NCI-H774 (cell line): ENCODE data around the gene OXCT1.
"Not testable (repeated sequence)": the region's sequence is repeated elsewhere in the genome, so short reads cannot be mapped to it uniquely, and the experiment has no call there.

Experiments used
- DNase-seq: peaks from one replicate; lab custom pipeline; 2025; lab: John Stamatoyannopoulos, UW

OXCT1 gene

DNA sequence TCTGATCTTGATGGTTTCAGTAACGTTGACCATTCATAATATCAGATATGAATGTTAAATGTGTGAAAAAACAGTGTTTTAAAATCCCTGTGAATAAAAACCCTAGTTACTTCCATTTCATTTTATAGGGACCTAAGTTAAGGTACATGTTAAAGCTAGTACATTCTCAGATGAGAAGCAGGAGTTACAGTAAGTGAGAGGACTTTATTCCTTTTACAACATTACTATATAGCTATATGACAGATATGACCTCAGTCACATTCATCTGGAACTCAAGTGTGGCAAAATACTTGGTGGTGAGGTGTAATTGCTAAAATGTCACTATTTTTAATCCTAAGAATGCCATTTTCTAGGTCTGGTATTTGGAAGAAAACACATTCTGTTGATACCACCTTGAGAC is 96.4 kb downstream of the OXCT1 start:
- DNase-seq = no peak

DNA sequence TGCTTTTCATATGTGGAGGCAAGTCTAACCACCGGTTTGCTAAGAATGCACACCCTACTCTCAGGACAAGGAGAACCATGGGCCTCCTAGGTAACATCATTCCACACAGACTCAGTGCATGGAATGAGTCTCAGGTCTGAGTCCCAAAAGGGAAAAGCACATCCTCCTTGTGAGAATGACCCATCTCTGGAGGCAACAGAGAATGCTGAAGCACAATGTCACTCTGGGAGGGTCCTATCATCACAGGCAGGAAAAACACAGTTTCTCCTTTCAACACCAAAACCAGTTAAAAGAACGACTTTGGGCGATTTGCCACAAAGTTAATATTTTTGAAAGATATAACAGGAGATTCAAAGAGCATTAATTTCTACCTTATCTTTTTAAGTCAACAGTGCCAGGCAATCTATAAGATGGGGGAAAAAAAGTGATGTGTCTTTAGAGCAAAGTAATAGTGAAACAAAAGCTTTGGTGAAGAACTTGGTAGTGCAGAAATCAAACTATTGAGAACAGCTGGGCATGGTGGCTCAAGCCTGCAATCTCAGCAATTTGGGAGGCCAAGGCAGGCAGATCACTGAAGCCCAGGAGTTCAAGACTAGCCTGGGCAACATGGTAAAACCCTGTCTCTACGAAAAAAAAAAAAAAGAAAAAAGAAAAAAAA is 97.3 kb downstream of the OXCT1 start:
- no peak for DNase-seq

DNA sequence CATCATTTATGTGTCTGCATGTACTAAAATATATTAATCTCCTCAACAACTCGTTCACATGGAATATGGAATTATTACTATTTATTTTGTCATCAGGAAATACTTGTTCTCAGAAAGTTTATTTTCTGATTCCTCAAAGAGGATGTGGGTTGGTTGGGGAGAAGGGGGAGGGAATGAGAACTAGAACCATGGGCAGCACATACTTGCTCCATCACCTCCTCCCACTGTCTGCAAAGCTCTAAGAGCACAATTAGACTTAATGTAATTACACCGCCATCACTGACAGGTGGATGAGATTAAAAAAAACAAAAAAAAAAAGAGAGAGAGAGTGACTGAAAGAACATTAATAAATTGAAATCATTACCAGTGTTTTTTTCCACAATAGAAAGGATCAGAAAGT is 98.2 kb downstream of the OXCT1 start:
- no peak for DNase-seq

DNA sequence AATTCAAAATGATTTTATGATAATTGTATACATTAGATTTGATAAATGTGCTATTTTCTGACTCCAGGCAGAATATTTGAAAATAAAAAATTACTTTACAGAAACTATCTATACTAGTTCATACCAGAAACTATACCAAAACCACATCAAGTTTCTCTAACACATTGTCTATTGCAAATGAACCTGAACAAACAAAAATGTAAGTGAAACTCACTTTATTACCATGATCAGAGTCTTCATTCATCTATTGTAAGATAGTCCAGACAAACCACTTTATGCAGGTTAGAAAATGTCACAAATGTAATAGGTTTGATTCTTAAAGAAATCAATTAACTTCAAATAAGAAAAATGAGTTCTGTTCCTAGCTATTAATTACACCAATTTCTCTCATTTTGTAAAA is 99.4 kb downstream of the OXCT1 start:
- DNase-seq = no peak

DNA sequence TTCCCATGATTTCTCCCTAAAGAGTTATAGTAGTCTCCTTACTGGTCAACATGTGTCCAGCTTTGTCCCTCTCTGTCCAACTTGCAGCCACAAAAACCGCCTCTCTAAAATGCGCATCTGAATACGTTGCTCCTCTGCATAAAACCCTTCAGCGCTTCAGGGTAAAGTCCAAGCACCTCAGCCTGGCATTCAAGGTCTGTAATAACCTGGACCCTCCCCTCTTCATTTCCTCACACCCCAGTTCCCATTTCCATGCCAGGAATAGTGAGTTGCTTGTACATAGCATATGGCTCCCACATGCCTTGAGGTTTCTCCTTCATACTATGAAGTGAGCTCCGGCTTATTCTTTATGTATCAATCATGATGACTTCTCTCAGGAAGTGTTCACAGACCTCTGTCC is 101.5 kb downstream of the OXCT1 start:
- DNase-seq = no peak

DNA sequence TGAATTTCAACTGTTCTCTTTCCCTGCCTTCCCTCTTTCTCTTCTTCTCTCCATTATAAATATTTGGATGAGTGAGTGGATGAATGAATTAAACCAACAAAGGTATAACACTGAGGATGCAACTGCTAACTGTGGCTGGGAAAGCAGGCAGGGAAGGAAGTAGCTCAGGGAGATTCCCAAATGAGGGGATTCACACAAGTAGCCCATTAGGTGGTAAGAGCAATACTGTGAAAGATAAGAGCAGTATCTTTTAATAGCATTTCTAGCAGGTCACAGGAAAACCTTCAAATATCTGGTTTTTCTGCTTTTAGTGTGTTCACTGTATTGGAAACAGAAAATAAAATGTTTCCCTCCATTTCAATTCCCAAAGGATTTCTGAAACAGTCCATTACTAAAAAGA is 105.6 kb downstream of the OXCT1 start:
- DNase-seq = no peak

DNA sequence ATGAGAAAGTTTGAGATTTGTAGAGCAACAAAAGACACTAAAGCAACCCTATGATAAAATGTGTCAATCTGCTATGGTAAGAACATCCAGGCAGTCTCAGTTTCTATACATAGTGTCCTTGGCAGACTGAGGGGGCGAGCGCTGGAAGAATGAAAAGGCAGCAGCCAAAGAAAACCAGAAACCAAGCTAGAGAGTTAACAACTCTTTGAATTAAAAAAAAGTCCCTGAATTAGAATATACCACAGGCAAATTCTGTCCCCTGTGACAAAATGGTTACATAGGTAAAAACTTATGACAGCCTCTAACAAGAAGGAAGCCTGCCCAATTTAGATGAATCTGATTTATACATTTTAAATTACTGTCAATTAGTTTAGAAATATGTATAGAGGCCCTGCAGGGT is 106.7 kb downstream of the OXCT1 start:
- DNase-seq = no peak

DNA sequence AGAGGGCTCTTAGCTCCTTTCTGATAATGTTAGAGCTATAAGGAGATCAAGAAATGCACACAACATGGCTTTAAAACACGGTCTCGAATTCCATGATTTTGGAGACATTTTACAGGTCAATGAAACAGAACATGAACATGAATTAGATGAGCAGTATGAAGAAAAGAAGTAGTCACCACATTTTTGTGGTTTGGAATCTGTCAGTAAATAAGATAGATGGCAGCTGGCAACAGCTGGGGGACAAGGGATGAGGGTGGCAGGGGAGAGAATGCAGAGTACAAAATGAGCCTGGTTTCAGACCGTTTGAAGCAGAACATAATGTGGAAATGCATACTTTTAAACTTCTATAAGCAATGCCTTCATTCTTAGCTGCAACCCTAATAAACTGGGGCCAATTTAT is 107.1 kb downstream of the OXCT1 start:
- DNase-seq = no peak

DNA sequence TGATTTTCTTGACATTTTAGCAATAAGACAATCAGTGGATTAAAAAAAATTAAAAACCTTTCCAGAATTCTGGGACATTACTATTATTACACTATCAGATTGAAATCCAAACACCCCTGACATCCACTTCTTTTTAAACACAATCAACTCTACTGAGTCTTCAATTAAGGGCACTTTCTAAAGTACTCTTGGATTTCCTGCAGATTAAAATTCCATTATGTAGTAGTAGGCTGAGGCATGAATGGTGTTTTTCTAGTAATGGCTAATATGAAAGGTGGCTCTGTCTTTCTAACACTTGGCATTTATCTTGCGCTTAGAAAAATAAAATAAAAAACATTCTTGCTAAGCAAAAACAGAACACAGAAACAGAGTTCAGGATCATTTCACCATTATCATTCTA is 107.8 kb downstream of the OXCT1 start:
- DNase-seq = no peak

DNA sequence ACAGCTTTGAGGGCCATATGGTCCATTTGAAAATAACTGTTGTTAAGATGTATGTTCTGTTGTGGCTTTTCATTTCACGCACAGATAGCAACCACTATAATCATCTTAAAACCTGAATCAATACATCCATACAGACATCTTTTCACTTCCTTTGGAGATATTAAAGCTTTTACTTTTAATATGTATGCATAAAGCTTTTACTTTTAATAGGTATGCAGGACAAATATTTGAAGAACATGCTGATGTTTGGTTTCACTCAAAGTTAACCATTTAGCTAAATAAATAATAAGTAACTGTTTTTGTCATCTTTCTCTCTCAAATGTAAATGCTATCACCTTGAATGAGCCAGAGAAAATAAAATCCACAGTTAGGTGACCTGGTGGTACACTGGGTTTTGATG is 108.6 kb downstream of the OXCT1 start:
- no peak for DNase-seq

DNA sequence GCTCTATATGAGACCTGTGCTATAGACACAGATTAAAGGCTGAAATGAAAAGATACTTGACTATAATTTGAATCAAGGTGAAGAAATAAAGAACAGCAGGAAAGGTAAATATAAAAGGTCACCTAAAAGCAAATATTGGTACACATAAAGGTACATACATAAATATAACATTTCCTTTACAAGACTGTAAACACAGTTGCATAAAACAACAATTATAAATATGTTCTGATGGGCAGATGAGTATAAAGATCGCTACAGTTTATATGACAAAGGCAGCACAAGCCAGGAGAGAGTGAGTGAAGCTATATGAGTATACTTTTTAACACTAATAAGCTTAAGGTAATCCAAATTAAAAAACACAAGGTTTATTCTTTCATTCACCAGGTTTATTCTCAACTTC is 114.5 kb downstream of the OXCT1 start:
- no peak for DNase-seq

DNA sequence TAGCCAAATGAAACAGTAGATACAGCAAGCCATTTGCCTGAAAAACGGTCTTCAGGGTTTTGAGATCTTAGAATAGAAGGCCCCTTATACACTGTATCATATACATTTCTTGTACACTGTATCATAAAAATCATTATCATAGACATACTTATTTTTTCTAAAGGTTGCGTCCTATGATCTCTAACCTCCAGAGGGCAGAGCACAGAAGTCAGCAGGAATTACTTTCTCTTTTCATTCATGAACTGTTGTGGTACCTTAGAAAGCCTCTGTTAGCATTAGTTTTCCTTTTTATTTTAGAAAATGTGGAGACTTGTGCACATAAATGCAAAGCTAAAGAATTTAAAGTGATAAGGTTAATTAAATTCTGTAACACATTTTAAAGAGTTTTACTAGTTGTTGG is 115.4 kb downstream of the OXCT1 start:
- DNase-seq = no peak

DNA sequence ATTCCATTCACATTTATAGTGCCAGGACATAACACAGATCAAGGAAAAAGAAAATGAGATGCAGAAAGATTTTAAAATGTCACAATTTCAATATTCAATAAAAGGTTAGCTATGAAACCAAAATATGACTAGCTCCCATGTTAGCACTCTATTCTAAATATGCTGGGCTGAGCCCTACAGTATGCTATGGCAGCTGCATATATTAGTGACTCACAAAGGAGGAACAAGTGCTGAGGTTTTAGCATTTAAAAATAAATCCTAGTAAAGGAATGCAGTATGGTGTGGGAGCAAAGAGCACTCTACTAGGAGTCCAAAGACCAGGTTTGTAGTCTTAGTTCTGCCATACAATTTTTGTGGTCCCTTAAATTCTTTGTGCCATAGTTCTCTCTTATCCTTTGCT is 118.4 kb downstream of the OXCT1 start:
- DNase-seq = no peak

DNA sequence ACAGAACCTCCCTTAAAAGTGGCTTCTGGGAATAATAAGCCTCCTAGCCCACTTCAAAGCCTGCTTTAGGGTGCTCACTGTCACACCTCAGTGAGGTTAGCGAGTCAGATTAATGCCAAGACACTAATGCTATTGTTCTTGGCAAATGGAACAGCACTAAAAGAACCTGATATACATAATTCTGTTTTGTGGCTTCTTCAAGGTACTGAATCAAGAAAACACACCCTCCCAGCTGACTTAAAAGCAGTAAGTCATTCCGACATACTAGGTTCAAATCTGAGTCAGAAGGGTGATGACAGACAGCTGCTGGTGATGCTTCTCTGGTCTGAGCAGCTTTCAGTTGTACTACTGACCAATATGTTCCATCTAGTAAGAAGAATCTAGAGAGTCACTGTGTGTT is 121.6 kb downstream of the OXCT1 start:
- DNase-seq = no peak

DNA sequence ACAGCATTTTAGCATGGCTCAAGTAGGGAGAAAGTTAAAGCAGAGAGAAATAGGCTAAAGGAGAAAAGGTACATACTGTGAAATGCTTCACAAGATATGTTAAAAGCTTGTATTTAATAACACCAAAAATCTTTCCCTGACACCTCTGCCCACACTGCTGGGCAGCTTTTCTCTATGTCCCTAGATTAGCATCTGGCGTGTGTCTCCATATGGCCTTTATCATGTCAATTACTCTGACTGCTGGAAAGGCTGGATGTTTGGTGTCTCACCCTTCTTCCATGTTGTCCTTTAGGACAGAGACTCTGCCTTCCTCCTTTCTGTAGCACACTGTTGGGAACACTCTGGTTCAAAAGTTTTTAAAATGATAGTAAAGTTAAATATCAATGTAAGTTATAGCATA is 122.5 kb downstream of the OXCT1 start:
- DNase-seq = no peak

DNA sequence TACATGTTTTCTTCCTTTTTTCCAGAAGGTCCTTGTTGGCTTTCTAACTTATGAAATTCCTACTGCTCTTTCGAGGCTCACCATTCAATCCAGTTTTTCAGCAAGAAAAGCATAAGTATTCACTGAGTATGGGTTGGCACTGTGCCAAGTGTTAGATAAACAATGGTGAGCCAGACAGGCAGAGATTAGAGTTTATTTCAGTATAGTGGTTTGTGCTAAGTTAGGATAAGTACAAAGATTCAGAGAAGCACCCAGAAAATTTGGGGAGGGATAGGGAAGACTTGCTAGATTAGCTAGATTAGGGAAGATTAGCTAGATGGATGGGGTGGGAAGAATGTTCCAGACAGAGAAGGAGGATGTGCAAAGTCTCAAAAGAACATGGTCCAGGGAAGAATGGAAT is 122.9 kb downstream of the OXCT1 start:
- DNase-seq = no peak

DNA sequence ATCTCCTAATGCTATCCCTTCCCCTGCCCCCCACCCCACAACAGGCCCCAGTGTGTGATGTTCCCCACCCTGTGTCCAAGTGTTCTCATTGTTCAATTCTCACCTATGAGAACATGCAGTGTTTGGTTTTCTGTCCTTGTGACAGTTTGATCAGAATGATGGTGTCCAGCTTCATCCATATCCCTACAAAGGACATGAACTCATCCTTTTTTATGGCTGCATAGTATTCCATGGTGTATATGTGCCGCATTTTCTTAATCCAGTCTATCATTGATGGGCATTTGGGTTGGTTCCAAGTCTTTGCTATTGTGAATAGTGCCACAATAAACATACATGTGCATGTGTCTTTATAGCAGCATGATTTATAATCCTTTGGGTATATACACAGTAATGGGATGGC is 127.6 kb downstream of the OXCT1 start:
- not testable (repeated sequence) for DNase-seq

DNA sequence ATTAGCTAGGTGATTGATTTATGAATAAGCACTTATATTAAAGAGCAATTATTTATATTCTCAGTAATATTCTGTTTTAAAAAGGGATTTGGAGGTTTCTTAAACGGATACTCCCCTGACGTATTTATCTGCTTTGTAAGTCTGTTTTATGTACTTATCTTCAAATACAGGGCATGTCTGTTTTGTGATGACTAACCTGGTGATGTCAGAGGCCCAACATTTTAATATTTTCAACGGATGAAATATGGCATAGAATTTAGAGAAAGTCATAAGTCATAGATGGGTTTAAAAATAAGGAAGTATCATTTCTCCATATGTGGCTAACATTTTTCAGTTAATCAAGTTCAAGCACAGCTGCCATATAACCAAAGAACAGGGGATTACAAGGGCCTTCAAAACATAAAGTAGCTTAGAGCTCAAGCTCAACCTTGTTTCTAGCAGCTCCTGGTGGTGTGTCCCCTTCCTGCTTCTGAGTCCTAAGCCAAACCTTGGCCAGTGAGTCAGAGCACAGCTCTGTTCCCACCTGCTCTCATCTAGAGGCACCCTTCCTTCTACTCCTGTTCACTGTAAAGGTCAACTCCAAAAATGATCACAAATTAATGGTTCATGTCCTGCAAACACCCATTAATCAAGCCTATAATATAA is 131.4 kb downstream of the OXCT1 start:
- DNase-seq = no peak

DNA sequence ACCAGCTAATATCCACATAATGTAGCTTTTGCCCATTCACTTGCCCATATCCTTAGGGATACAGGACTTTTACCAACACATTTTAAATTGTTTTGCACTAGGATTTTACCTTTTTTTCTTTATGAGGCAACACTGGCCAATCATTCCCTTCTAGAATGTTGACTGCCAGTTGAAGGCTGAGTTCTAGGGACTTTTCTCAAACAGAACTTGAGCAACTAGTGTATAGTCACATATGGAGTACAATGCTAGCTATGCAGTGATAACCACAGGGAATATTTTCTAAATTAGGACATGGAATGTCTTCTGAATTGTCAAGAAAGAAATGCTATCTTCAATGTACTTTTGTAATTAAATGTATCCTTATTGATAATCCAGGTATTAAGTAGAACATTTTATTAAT is 133.6 kb downstream of the OXCT1 start:
- DNase-seq = no peak

DNA sequence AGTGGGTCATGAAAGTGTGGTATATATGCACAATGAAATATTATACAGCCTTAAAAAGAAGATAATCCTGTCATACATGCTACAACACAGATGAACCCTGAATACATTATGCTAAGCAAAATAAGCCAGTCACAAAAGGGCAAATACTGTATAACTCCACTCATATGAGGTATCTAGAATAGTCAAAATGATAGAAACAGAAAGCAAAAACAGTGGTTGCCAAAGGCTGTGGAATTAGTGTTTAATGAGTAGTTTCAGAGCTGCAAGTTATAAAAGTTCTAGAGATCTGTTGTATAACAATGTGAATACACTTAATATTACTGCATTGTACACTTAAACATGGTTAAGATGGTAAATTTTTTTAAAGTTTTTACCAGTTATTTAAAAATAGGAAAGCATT is 135.0 kb downstream of the OXCT1 start:
- DNase-seq = no peak

DNA sequence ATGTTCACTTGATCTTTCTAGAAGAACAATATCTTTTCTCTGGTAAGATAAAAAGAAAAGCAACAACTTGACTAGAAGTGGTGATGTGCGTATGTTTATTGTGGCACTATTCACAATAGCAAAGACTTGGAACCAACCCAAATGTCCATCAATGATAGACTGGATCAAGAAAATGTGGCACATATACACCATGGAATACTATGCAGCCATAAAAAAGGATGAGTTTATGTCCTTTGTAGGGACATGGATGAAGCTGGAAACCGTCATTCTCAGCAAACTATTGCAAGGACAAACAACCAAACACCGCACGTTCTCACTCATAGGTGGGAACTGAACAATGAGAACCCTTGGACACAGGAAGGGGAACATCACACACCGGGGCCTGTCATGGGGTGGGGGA is 140.8 kb downstream of the OXCT1 start:
- DNase-seq = not testable (repeated sequence)

DNA sequence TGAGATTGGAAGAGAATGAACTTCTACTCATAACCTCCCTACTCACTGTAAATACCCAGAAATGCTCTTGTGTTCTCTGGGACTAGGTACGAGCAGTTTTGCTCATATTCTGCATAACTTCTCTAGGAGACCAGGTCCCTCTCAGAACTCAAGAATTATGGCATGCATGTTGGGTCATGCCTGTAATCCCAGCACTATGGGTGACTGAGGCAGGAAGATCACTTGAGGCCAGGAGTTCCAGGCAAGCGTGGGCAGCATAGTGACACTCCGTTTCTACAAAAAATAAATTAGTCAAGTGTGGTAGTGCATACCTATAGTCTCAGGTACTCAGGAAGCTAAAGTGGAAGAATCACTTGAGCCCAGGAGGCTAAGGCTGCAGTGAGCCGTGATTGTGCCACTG is 141.9 kb downstream of the OXCT1 start:
- DNase-seq = no peak

DNA sequence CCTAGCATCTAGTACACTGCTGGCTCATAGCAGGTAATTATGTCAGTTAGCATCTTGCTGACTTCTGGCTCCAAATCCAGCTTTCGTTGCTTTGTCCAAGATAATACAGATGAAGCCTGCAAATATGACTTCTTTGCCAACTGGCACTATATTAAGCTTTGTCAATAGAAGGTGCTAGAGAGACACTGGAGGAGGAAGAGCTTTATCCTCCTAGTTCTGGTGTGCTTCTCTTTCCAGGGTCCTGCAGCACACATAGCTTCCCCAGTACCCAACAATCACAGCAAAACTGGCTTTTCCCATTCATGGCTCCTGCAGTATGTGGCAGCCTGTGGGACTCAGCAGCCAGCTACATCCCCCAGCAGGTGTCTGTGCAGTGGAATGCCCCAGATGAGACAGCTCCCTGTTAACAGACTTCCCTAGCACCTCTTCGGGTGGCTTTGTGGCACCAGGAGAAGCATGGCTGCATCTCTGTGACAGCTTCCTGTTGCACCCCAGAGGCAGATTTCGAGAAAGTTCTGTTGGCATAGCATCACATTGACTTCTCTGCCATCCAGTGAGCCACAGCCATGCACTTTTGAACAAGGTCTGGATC is 147.8 kb downstream of the OXCT1 start:
- no peak for DNase-seq

DNA sequence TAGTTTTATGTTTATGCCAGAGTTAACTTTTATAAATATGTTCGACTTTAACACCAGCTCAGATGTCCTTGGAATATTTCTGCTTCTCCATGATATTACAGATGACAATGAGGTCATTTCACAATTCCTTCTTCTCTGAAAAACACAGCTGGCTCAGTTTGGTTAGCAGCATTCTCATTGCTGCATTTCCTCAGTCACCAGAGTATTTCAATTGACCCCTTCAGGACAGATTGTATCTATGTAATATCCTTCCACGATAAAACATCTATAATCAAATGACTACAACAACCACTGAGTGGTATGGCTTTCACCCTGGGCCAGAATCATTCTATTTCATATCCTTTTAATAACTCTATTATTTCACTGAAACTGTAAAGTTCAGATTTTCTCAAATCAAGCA is 148.7 kb downstream of the OXCT1 start:
- no peak for DNase-seq
